ENCODE results near the gene GIMAP6.
"Not testable (repeated sequence)": the region's sequence is repeated elsewhere in the genome, so short reads cannot be mapped to it uniquely, and the experiment has no call there.

GRCh38 chr7:150614426-150614825, 17.8 kb downstream of the GIMAP6 start:
- TF ChIP-seq, protein P1, sequence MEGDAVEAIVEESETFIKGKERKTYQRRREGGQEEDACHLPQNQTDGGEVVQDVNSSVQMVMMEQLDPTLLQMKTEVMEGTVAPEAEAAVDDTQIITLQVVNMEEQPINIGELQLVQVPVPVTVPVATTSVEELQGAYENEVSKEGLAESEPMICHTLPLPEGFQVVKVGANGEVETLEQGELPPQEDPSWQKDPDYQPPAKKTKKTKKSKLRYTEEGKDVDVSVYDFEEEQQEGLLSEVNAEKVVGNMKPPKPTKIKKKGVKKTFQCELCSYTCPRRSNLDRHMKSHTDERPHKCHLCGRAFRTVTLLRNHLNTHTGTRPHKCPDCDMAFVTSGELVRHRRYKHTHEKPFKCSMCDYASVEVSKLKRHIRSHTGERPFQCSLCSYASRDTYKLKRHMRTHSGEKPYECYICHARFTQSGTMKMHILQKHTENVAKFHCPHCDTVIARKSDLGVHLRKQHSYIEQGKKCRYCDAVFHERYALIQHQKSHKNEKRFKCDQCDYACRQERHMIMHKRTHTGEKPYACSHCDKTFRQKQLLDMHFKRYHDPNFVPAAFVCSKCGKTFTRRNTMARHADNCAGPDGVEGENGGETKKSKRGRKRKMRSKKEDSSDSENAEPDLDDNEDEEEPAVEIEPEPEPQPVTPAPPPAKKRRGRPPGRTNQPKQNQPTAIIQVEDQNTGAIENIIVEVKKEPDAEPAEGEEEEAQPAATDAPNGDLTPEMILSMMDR (IDR thresholded peaks at IDR 0.05) = not testable (repeated sequence)
- TF ChIP-seq POLR2A (IDR thresholded peaks at IDR 0.05) = not testable (repeated sequence)
